Measurements from ENCODE around the gene OR10A3.
"Not testable (repeated sequence)": the region's sequence is repeated elsewhere in the genome, so short reads cannot be mapped to it uniquely, and the experiment has no call there.

Gene OR10A3

GRCh38 chr11:7941608-7942007 lies at the start of gene OR10A3:
Gene OR10A3, minus strand, starts transcription at chr11:7941708. Its CDS starts 2,188 bp downstream, at chr11:7939520.
- DNase-seq (ENCODE audit: low read depth in 3 of 3) = no peak

- not testable (repeated sequence) for DNase-seq (ENCODE audit: low read depth in 3 of 3)
These were observed 46.0 kb upstream of the OR10A3 start for GRCh38 chr11:7987560-7987883.

- DNase-seq (ENCODE audit: low read depth in 3 of 3) = peak; percentile 76 to 83 (median 79)
These were observed 45.5 kb upstream of the OR10A3 start, which contains the start of gene EIF3F for GRCh38 chr11:7986768-7987559. Gene EIF3F, plus strand, starts transcription at chr11:7987337. Its CDS starts 16 bp downstream, at chr11:7987353.

- no peak for DNase-seq (ENCODE audit: low read depth in 3 of 3)
These were observed 42.5 kb upstream of the OR10A3 start for GRCh38 chr11:7983832-7984590.

- DNase-seq (ENCODE audit: low read depth in 3 of 3) = no peak
These were observed 41.1 kb upstream of the OR10A3 start for GRCh38 chr11:7982582-7983119.

GRCh38 chr11:7981619-7982157 lies 40.2 kb upstream of the OR10A3 start:
- DNase-seq (ENCODE audit: low read depth in 3 of 3) = no peak

- no peak for DNase-seq (ENCODE audit: low read depth in 3 of 3)
These were observed 35.9 kb upstream of the OR10A3 start for GRCh38 chr11:7977232-7977917.

GRCh38 chr11:7974668-7975067 lies 33.2 kb upstream of the OR10A3 start:
- no peak for DNase-seq (ENCODE audit: low read depth in 3 of 3)

GRCh38 chr11:7973011-7973410 lies 31.5 kb upstream of the OR10A3 start:
- no peak for DNase-seq (ENCODE audit: low read depth in 3 of 3)

GRCh38 chr11:7971846-7972245 lies 30.3 kb upstream of the OR10A3 start:
- DNase-seq (ENCODE audit: low read depth in 3 of 3) = no peak

- no peak for DNase-seq (ENCODE audit: low read depth in 3 of 3)
These were observed 28.5 kb upstream of the OR10A3 start for GRCh38 chr11:7969756-7970646.

GRCh38 chr11:7968686-7969085 lies 27.2 kb upstream of the OR10A3 start:
- DNase-seq (ENCODE audit: low read depth in 3 of 3) = no peak

GRCh38 chr11:7967826-7968225 lies 26.3 kb upstream of the OR10A3 start:
- DNase-seq (ENCODE audit: low read depth in 3 of 3) = no peak

GRCh38 chr11:7967097-7967496 lies 25.6 kb upstream of the OR10A3 start:
- DNase-seq (ENCODE audit: low read depth in 3 of 3) = no peak

GRCh38 chr11:7965386-7965785 lies 23.9 kb upstream of the OR10A3 start, which contains the start of gene NLRP10:
Gene NLRP10, minus strand, starts transcription at chr11:7965447. Its CDS starts 1,952 bp downstream, at chr11:7963495.
- no peak for DNase-seq (ENCODE audit: low read depth in 3 of 3)

- no peak for DNase-seq (ENCODE audit: low read depth in 3 of 3)
These were observed 23.4 kb upstream of the OR10A3 start for GRCh38 chr11:7964873-7965272.

GRCh38 chr11:7964261-7964660 lies 22.8 kb upstream of the OR10A3 start:
- DNase-seq (ENCODE audit: low read depth in 3 of 3) = no peak

GRCh38 chr11:7955191-7955590 lies 13.7 kb upstream of the OR10A3 start:
- no peak for DNase-seq (ENCODE audit: low read depth in 3 of 3)

GRCh38 chr11:7949934-7950333 lies 8.4 kb upstream of the OR10A3 start:
- DNase-seq (ENCODE audit: low read depth in 3 of 3) = no peak

GRCh38 chr11:7944123-7944522 lies 2.6 kb upstream of the OR10A3 start:
- DNase-seq (ENCODE audit: low read depth in 3 of 3) = no peak

- DNase-seq (ENCODE audit: low read depth in 3 of 3) = no peak
These were observed 362 bp downstream of the OR10A3 start for GRCh38 chr11:7941146-7941545.

All from stimulated activated CD4-positive, alpha-beta T cell treated with anti-CD3 and anti-CD28 coated beads, TNF-alpha, amount 100 ng/mL, for 48 hours (primary cell).